ENCODE measurements around the gene LRP1B.

- TF ChIP-seq, protein P1, sequence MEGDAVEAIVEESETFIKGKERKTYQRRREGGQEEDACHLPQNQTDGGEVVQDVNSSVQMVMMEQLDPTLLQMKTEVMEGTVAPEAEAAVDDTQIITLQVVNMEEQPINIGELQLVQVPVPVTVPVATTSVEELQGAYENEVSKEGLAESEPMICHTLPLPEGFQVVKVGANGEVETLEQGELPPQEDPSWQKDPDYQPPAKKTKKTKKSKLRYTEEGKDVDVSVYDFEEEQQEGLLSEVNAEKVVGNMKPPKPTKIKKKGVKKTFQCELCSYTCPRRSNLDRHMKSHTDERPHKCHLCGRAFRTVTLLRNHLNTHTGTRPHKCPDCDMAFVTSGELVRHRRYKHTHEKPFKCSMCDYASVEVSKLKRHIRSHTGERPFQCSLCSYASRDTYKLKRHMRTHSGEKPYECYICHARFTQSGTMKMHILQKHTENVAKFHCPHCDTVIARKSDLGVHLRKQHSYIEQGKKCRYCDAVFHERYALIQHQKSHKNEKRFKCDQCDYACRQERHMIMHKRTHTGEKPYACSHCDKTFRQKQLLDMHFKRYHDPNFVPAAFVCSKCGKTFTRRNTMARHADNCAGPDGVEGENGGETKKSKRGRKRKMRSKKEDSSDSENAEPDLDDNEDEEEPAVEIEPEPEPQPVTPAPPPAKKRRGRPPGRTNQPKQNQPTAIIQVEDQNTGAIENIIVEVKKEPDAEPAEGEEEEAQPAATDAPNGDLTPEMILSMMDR (IDR thresholded peaks at IDR 0.05; ENCODE audit: low read depth, low read length, poor library complexity, severe bottlenecking): no peak
- TF ChIP-seq EZH2phosphoT487 (IDR thresholded peaks at IDR 0.05; ENCODE audit: borderline replicate concordance, low read length): no peak
Measured at GRCh38 chr2:142031656-142032055, 99.2 kb downstream of the LRP1B start.
